IPS-NIHi7 (cell line): Measurements from ENCODE around the gene ETFA.

Experiments
- DNase-seq: peaks from one replicate; pipeline ENCODE4 v3.0.0; 2012; ENCODE audit warnings: mixed read lengths; ENCODE audit errors: extremely low spot score

ETFA gene

DNA sequence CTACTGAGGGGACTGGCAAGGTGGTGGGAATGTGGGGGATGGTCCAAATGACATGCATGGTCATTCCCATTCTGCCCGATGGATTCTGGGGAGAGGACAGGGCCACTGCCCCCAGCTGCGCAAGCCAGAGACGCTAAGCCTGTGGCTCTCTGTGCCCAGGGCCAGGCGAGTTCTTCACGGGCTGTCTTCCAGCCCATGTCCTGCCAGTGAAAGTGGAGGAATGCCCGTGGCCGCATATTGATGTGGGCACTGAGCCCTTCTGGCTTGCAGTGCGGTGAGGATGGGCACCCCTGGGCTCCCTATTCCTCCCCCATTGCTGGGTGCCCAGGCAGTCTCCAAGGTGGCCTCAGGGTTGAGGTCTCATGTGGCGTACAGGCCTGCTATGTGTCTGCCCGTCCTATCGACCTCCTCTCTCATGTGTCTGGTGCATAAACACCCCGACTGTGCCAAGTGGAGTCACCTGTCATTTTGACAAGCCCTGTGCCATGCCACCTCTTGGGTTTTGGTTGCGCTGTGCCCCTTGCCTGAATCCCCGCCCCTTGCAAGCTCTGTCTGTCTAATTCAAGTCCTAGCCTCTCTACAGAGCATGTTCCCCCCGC lies 134.7 kb downstream of the ETFA start:
- no peak for DNase-seq

DNA sequence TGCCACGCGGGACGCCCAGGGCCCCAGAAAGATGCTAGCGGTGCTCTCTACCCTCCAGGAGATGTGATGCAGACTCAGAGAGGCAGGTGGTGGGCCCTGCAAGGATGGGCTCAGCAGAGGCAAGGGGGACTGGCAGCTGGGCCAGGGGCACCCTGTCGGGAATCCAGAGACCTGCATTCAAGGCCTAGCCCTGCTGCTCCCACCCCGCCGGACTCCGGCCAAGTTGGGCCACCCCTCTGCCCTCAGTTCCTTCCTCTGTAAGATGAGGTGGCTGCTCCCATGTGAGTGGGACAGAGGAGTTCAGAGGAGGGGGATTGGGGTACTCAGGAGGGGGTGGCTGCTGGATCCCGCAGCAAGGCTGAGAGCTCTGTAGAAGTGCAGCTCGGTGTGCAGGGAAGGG lies 135.2 kb downstream of the ETFA start:
- no peak for DNase-seq

DNA sequence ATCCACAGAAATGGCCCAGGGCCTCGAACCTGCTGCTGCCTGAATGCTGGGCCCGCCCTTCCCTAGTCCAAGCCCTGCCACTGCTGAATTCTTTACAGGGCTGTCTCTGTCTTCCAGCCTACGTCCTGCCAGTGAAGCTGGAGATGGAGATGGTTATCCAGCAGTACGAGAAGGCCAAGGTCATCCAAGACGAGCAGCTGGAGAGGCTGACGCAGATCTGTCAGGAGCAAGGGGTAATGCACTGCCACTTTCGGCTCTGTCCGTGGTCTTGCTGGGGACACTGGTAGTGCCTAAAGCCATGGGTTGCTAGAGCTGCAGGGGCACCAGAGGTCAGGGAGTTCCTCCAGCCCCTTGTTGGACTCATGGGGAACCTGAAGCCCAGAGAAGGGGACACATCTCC lies 135.8 kb downstream of the ETFA start:
- no peak for DNase-seq

DNA sequence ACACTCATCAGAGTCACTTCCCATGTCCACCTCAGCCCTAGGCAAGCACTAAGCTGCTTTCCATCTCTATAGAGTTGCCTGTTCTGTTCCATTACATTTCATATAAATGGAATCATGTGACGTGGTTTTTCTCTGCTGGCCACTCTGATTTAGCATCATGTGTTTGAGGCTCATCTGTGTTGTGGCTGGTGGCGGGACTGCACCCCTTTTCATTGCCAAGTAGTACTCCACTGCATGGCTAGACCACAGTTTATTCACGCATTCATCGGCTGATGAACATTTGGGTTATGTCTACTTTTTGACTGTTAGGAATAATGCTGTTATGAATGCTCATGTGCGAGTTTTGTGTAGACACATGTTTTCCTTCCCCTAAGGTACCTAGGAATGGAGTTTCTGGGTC lies 136.6 kb downstream of the ETFA start:
- no peak for DNase-seq

DNA sequence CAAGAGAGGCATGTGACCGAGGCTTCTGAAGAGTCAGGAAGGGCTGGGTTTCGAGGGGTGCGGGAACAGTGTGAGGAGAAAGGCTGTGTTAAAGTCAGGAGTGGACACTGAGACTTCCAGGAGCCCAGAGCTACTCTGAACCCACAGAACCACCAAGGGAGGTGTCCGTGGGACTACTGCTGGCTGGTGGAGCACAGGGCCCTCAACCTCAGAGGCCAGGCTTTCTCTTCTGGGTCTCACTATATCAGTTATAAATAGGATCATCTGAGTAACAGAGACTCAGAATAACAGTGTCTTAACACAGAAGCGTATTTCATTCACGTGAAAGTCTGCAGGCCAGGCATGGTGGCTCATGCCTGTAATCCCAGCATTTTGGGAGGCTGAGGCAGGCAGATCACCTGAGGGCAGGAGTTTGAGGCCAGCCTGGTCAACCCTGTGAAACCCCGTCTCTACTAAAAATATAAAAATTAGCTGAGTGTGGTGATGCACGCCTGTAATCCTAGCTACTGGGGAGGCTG lies 137.9 kb downstream of the ETFA start:
- no peak for DNase-seq

DNA sequence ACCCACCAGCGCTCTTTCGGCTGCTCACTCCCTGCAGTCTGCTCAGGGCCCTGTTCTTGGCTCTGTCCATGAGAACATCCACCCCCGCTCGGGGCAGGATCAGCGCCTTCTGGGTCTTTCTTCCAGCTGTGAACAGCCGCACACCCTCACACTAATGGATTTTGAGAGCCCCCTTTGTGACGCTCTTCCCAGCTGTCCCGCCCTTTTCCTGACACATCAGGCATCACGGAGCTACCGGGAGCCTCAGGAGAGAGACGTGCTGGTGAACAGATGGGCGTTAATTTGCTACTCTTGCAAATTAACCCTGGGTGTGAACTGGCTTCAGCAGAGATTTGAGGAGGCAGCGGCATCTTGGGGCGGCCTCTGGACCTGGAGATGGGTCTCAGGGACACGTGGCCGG lies 138.5 kb downstream of the ETFA start:
- no peak for DNase-seq

DNA sequence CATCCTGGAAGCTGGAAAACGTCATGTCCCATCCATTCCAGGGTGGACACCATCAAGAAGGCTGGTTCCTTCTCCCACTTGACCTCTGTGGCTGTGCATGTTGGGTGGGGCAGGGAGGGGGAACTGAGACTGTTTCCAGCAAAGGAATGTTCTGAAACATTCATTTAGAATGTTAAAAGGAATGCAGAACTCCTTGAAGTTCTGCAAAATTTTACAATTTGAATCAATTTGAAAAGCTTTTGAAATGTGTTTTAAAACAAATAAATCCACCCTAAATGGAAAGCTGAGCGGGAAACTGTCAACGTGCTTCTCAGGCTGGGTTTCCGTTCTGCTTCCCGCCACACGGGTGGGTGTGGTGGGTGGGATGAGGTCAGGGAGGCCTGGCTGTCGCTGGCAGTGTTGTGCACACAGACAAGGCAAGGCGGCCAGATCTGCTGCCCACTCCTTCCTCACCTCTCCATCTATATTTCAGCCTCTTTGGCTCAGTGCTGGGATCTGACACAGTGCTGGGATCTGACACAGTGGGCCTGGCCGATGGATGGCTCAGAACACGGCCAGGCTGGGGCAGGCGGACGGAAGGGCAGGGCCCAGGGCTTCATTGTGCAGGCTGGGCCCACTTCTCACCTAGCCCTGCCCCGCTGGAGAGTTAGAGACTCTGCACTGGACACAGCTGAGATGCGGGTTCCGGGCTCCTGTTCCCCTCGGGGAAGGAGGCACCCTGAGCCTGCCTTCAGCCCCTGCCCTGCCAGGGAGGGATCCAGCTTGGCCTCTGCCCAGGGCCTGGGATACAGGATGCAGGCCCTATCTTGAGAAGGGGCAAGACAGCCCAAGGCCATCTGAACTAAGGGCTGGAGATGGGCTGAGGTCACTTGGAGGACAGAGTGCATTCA lies 141.1 kb downstream of the ETFA start:
- no peak for DNase-seq

DNA sequence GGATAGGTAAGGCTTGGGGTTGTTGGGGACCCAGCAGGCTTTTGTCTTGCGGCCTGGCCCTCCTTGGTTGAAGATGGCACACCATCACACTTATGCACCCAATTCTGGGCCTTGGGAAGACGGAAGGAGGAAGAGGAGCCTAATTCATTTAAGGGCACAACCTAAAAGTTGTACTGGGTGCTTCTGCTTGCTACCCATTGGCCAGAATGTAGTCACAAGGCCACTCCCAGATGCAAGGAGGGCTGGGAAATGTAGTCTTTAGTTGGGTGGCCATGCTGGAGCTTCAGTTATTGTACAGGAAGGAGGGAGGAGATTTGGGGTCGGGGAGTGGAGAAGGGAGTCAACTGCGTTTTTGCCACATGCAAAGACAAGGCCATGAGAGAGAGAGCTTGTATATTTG lies 142.3 kb downstream of the ETFA start:
- peak; percentile 51 for DNase-seq

DNA sequence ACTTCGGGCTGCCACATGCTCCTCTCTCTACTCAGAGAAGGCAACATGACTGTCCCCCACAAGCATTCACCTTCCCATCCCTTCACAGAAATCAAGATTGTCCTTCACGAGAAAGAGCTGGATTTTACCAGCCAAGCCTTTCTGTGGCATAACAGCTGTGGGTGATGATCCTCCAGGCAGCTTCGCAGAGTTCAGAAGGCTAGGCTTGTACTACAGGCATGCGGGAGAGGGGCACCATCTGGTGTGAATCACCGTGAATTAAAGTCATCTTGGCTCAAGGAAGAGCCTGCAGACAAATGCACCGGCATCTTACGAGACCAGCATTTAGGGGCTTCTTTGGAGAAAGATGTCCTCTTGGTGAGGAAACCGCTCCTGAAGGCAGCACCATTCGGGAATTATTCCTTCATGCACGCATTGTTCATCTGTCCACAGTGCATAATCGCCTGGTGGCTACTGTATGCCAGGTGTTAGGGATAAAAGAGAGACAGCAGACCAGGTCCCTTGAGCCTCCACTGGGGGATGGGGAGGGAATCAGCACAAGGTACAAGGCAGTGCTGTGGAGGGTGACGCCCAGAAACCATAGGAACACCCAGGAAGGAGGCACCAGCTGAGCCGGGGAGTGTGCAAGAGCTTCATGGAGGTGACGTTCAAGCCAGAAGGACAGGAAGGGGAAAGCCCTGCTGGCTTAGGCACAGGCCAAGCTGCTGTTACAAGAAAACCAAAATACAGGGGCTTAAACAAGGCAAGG lies 142.9 kb downstream of the ETFA start:
- DNase-seq: no peak

DNA sequence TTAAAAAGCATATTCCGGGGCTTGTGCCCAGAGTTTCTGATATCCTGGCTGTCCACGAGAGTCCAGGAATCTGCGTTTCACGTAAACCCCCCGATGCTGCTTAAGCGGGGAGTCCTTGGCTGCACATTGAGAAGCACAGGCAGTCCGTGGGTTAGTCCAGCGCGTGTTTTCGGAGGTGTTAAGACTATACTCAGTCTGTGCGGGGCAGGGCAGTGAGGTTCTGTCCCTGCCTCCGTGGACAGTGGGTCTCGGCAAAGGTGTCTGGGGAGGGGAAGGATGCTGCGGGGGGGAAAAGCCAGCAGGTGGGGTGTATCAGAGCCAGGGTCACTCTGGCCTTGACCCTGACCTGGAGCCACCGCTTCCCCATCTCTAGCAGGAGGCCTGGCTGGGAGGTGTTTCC lies 145.3 kb downstream of the ETFA start:
- no peak for DNase-seq
